GM12801 (cell line): ENCODE results near the gene L1TD1.

Source experiments
- TF ChIP-seq, protein P1 (sequence below): IDR thresholded peaks from one replicate; pipeline ENCODE4 v1.5.1; 2011; ENCODE audit warnings: control low read depth; ENCODE audit not compliant: insufficient read length; ENCODE audit errors: extremely low read depth

The L1TD1 gene

GRCh38 chr1:62180639-62181038, 14.0 kb upstream of the L1TD1 start:
- TF ChIP-seq, protein P1, sequence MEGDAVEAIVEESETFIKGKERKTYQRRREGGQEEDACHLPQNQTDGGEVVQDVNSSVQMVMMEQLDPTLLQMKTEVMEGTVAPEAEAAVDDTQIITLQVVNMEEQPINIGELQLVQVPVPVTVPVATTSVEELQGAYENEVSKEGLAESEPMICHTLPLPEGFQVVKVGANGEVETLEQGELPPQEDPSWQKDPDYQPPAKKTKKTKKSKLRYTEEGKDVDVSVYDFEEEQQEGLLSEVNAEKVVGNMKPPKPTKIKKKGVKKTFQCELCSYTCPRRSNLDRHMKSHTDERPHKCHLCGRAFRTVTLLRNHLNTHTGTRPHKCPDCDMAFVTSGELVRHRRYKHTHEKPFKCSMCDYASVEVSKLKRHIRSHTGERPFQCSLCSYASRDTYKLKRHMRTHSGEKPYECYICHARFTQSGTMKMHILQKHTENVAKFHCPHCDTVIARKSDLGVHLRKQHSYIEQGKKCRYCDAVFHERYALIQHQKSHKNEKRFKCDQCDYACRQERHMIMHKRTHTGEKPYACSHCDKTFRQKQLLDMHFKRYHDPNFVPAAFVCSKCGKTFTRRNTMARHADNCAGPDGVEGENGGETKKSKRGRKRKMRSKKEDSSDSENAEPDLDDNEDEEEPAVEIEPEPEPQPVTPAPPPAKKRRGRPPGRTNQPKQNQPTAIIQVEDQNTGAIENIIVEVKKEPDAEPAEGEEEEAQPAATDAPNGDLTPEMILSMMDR: no peak

GRCh38 chr1:62181532-62181931, 13.1 kb upstream of the L1TD1 start:
- TF ChIP-seq, protein P1: no peak

GRCh38 chr1:62184336-62184735, 10.3 kb upstream of the L1TD1 start:
- TF ChIP-seq, protein P1: no peak

DNA sequence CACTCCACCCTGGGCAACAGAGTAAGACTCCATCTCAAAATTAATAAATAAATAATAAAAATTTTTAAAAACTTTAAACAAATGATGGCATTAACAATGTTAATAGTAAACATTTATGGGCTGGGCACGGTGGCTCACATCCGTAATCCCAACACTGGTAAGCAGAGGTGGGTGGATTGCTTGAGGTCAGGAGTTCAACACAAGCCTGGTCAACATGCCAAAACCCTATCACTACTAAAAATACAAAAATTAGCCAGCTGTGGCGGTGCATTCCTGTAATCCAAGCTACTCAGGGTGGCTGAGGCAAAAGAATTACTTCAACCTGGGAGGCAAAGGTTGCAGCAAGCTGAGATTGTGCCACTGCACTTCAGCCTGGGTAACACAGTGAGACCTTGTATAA, 9.0 kb upstream of the L1TD1 start:
- TF ChIP-seq, protein P1: no peak

GRCh38 chr1:62187548-62187947, 7.1 kb upstream of the L1TD1 start:
- TF ChIP-seq, protein P1: no peak

DNA sequence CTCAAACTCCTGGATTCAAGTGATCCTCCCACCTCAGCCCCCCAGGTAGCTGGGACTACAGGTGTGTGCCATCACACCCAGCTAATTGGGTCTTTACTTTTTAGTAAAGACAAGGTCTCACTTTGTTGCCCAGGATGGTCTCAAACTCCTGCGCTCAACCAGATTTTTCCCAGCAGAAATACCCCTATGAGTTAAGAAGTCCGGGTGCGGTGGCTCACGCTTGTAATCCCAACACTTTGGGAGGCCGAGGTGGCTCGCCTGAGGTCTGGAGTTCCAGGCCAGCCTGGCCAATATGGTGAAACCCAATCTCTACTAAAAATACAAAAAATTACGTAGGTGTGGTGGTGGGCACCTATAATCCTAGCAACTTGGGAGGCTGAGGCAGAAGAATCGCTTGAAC, 6.5 kb upstream of the L1TD1 start:
- TF ChIP-seq, protein P1: no peak

DNA sequence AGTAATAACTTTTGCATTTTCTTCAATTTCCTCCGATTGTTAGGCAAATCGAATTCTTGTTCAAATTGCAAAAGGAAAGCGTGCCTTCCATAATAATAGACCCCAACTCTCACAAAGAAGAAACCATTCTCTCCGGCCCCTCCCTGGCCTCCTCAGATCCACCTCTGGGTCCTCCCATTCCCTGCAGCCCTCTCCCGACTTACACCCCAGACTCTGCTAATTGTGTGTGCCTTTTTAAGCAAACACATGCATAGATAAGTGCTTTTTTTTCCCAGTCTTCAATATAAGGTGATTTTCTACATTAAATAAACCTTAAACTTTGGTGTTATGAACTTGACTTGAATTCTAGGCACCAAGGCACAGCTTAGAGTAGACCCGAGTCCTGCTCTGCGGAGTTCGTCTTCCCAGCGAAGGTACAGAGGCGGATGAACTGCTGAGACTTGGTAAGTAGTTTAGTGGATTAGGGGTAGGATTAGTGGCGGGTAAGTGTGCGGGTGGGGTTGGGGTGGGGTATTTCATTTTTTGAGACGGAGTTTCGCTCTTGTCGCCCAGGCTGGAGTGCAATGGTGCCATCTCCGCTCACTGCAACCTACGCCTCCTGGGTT, 1.5 kb downstream of the L1TD1 start:
- TF ChIP-seq, protein P1: no peak
